Stimulated activated CD8-positive, alpha-beta memory T cell treated with anti-CD3 and anti-CD28 coated beads, Interleukin-12 subunit alpha, Interleukin-12 subunit beta, amount 100 ng/mL, for 24 hours (primary cell): Measurements from ENCODE around the gene TPMT.
A peak's percentile ranks its signal among the peaks of the same experiment; 100 is the strongest.
"Not testable (repeated sequence)": the region's sequence is repeated elsewhere in the genome, so short reads cannot be mapped to it uniquely, and the experiment has no call there.

Experiments used
- DNase-seq: peaks from one replicate; pipeline ENCODE4 v3.0.0-alpha.2; 2020; ENCODE audit errors: extremely low read depth

TPMT gene

DNA sequence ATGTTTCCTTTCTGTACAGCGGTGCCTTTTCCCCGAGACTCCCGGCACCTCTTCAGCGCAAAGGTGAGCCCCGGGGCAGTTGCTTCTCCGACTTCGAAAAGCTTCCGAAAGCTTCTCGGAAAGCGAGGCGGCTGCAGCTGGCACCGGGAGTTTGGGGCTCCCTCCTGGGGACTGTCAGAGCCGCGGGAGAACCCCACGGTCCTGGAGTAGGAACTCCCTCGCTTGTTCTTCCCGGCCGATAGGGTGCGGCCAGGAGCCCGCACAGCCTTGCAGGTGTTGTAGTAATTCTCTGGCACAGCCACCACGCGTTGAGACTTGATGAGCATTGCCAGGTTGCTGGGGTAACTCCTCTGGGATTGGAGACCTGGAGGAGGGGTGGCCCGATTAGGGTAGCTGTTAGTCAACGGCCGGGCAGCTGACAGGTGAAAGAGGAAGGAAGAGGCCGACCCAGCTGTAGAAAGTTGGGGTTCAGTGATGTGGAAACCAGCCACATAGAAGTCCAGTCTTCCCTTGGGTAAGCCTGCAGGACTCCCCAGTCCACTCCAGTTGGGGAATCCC lies 1.1 kb upstream of the TPMT start:
- DNase-seq: peak; percentile 11

GRCh38 chr6:18155150-18155863 lies 430 bp upstream of the TPMT start, which contains the start of gene KDM1B:
Gene KDM1B (plus strand): TSS chr6:18155422. CDS start chr6:18159896, 4,474 bp downstream.
- peak; percentile 95 for DNase-seq

GRCh38 chr6:18153311-18153703 lies 1.6 kb downstream of the TPMT start:
- DNase-seq: no peak

- DNase-seq: no peak
Measured at GRCh38 chr6:18151801-18152200, 3.1 kb downstream of the TPMT start.

GRCh38 chr6:18151391-18151790 lies 3.5 kb downstream of the TPMT start:
- DNase-seq: not testable (repeated sequence)

DNA sequence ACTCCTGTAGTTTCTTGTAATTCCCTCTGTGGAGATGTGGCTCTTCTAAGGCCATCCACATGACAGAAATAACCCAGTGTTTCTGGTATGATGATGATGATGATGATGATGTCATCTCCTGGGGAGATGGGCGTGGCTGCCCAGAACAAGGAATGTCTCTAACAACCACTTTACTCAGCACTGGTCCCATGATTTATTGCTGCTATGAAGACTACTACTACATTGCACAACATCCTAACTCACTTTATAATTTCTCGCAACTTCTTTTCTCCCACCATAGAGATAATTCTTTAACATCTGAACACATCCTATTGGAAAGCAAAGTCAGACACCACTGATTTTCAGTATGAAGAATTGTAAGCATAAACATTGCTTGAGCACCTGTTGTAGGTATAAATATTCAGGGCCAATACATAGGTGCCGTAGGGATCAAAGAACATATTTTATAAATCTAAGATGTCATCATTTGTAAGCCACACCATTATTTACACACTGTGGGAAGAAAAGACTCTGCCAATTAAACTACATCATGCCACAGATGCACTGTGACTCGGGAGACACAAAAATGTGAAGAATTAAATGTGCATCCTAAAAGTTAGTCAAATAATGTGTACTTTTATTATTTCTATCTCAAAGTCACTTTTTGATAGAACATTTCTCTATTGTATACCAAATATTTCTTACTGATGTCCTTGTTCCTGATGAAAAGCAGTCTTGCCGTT lies 6.4 kb downstream of the TPMT start:
- DNase-seq: no peak

- DNase-seq: no peak
Measured at GRCh38 chr6:18147616-18148015, 7.3 kb downstream of the TPMT start.

GRCh38 chr6:18147160-18147559 lies 7.7 kb downstream of the TPMT start:
- no peak for DNase-seq

DNA sequence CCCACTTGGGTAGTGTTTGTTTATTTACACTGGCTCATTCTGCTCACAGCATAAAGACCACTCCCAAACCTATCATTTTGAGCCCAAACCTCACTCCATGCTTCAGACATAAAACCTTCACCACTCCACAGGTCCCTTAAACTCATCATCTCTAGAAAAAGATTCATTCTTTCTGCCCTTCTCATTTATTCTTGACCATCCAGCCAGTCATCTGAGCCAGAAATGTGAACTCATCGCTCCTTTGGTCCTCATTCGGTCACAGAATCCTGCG lies 12.4 kb downstream of the TPMT start:
- DNase-seq: no peak

GRCh38 chr6:18141805-18142590 lies 12.9 kb downstream of the TPMT start:
- DNase-seq: no peak

GRCh38 chr6:18139935-18140621 lies 14.8 kb downstream of the TPMT start:
- no peak for DNase-seq

- DNase-seq: no peak
Measured at GRCh38 chr6:18138906-18139305, 16.0 kb downstream of the TPMT start.

- DNase-seq: no peak
Measured at GRCh38 chr6:18136260-18136659, 18.6 kb downstream of the TPMT start.

GRCh38 chr6:18135171-18135570 lies 19.7 kb downstream of the TPMT start:
- DNase-seq: no peak

GRCh38 chr6:18132346-18132745 lies 22.5 kb downstream of the TPMT start:
- no peak for DNase-seq

- DNase-seq: no peak
Measured at GRCh38 chr6:18126121-18126520, 28.8 kb downstream of the TPMT start.

GRCh38 chr6:18122128-18123093 lies 32.5 kb downstream of the TPMT start, which contains the start of gene NHLRC1:
Gene NHLRC1 (minus strand): TSS chr6:18122677. CDS start chr6:18122606, 71 bp downstream.
- DNase-seq: peak; percentile 56

DNA sequence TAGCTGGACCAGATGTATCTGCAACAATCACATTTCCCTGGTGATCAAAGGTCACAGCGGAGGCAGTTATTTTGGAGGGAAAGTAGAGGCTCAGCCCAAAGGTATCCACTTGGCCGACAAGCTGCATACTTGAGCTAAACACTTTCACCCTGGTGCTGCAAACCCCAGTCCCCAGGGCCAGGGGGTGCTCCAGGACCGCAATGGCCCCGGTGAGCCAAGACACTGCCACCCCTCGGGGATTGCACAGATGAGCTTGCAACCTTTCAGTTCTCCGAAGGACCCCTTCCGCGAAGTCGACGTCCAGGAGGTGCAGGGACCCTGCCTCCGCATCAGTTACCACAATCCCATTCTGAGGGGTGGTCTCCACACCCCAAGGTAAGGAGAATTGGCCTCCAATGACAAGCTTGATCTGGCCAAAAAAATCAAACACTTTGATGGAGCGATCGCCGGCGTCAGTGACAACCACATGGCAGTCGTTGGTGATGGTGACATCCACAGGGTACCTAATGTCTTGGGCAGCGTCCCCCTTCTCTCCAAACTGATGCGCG lies 33.2 kb downstream of the TPMT start:
- DNase-seq: no peak

DNA sequence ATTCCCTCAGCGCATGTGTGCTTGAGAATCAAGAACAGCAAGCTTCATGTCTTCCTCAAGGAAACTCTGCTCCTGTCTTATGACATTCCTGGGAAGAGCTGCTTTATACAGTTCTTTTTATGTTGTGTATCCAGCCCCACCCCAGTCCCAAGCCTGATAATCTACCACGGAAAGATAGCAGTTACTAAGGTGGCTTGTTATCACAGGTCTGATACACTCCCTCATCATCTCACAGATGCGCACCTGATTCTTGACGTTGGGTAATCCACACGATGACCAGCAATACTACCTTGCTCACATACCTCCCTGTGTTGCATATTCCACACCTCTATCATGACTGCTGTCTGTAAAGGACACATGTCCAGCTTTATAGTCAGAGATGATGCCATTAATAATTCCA lies 35.6 kb downstream of the TPMT start:
- DNase-seq: no peak

- no peak for DNase-seq
Measured at GRCh38 chr6:18118330-18118729, 36.5 kb downstream of the TPMT start.
